Progenitor cell of endocrine pancreas (in vitro differentiated cells): ENCODE data around the gene BRDT. TPM values are rescaled to one million over a fixed set of nuclear protein-coding genes. Genes with fewer than 3 reads are reported as not detected.

Experiments used
- DNase-seq: peaks from one replicate; pipeline ENCODE4 v3.0.0; 2021; ENCODE audit warnings: low spot score; ENCODE audit not compliant: unreplicated experiment
- H3K27ac Mint-ChIP-seq: 2 replicates; pipeline ENCODE4 v1.8.0; 2021; ENCODE audit warnings: mild to moderate bottlenecking, moderate library complexity, mixed read lengths
- H3K27me3 Mint-ChIP-seq: 2 replicates; pipeline ENCODE4 v1.8.0; 2021; ENCODE audit warnings: mixed read lengths
- H3K36me3 Mint-ChIP-seq: 2 replicates; pipeline ENCODE4 v1.8.0; 2022; ENCODE audit warnings: mixed read lengths; ENCODE audit not compliant: insufficient read depth
- H3K4me1 Mint-ChIP-seq: 2 replicates; pipeline ENCODE4 v1.8.0; 2021; ENCODE audit warnings: low read depth, mixed read lengths
- H3K4me3 Mint-ChIP-seq: 2 replicates; pipeline ENCODE4 v1.8.0; 2021; ENCODE audit warnings: low read depth, mild to moderate bottlenecking, moderate library complexity, mixed read lengths
- H3K9me3 Mint-ChIP-seq: 2 replicates; pipeline ENCODE4 v1.8.0; 2021; ENCODE audit warnings: low read depth, mixed read lengths
- CTCF ChIP-seq: fragments of 200-600 bp; sonication (generic); IDR thresholded peaks from one replicate; pipeline ENCODE4 v1.5.0; 2021; ENCODE audit warnings: antibody characterized with exemption, mild to moderate bottlenecking; ENCODE audit not compliant: unreplicated experiment
- total RNA-seq: library from RNA; stranded (reverse); gene quantifications from 2 replicates; pipeline ENCODE4 v1.2.1, GENCODE V29; 2021

Gene BRDT
- total RNA-seq, 1 donor from 2014 or later = not detected

- DNase-seq = no peak
- Mint-ChIP-seq H3K27me3 (no peaks in the 10 kb centered on the region), H3K36me3 (no peaks in the 10 kb centered on the region), H3K4me3 (no peak overlapping the region), H3K9me3 (no peaks in the 10 kb centered on the region), H3K4me1 (peaks cover 2% of the 10 kb centered on the region), H3K27ac (no peak overlapping the region)
- TF ChIP-seq CTCF = no peak
Measured at GRCh38 chr1:91928026-91928425, 21.2 kb upstream of the BRDT start.

GRCh38 chr1:91929250-91929649 lies 20.0 kb upstream of the BRDT start:
- H3K27me3 Mint-ChIP-seq = no peaks in the 10 kb centered on the region
- peaks cover 2% of the 10 kb centered on the region for H3K4me1 Mint-ChIP-seq
- no peak overlapping the region for H3K27ac Mint-ChIP-seq
- no peaks in the 10 kb centered on the region for H3K9me3 Mint-ChIP-seq
- no peak overlapping the region for H3K4me3 Mint-ChIP-seq
- DNase-seq = no peak
- no peaks in the 10 kb centered on the region for H3K36me3 Mint-ChIP-seq
- TF ChIP-seq CTCF = no peak

DNA sequence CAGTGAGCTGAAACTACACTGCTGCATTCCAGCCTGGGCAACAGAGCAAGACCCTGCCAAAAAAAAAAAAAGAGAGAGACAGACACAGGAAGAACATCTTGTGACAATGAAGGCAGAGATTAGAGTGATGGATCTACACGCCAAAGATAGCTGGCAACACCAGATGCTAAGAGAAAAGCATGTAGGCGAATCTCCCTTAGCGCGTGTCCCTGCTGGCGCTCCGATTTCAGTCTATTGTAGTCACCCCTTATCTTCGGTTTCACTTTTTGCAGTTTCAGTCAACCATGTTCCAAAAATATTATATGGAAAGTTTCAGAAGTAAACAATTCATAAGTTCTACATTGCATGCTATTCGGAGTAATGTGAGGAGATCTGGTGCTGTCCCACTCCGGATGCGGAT lies 11.6 kb upstream of the BRDT start:
- no peak for TF ChIP-seq CTCF
- Mint-ChIP-seq H3K27ac (no peak overlapping the region), H3K36me3 (no peaks in the 10 kb centered on the region), H3K27me3 (no peaks in the 10 kb centered on the region), H3K4me1 (no peaks in the 10 kb centered on the region), H3K4me3 (no peak overlapping the region), H3K9me3 (no peaks in the 10 kb centered on the region)
- no peak for DNase-seq

DNA sequence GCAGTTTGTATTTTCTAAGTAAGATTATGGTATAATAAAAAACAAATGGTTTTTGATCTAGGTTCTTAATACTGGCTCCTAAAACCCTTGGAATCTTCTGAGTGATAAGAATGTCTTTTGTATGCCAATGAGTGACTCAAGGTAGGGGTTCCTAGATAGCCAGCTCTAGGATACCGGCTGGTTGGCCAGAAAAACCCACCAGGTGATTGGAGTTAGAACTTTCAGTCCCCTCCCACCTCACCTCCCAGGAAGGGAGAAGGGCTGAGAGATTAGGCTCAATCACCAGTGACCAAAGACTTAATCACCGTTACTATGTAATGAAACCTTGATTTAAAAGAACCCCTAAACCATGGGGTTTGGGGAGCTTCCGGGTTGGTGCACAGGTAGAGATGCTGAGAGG lies 8.7 kb upstream of the BRDT start:
- H3K4me1 Mint-ChIP-seq = no peaks in the 10 kb centered on the region
- no peaks in the 10 kb centered on the region for H3K36me3 Mint-ChIP-seq
- no peak for TF ChIP-seq CTCF
- no peaks in the 10 kb centered on the region for H3K27me3 Mint-ChIP-seq
- no peak for DNase-seq
- no peak overlapping the region for H3K4me3 Mint-ChIP-seq
- no peaks in the 10 kb centered on the region for H3K9me3 Mint-ChIP-seq
- no peak overlapping the region for H3K27ac Mint-ChIP-seq

GRCh38 chr1:91944087-91944486 lies 5.1 kb upstream of the BRDT start:
- Mint-ChIP-seq H3K9me3 (no peaks in the 10 kb centered on the region), H3K27me3 (no peaks in the 10 kb centered on the region), H3K4me3 (no peak overlapping the region), H3K36me3 (no peaks in the 10 kb centered on the region), H3K27ac (no peak overlapping the region), H3K4me1 (no peaks in the 10 kb centered on the region)
- DNase-seq = no peak
- no peak for TF ChIP-seq CTCF

GRCh38 chr1:91948097-91948496 lies 1.1 kb upstream of the BRDT start:
- H3K4me1 Mint-ChIP-seq = no peaks in the 10 kb centered on the region
- no peak overlapping the region for H3K27ac Mint-ChIP-seq
- no peaks in the 10 kb centered on the region for H3K36me3 Mint-ChIP-seq
- H3K4me3 Mint-ChIP-seq = no peak overlapping the region
- TF ChIP-seq CTCF = no peak
- H3K27me3 Mint-ChIP-seq = no peaks in the 10 kb centered on the region
- DNase-seq = no peak
- no peaks in the 10 kb centered on the region for H3K9me3 Mint-ChIP-seq
